NOMO-1 treated with DMSO at 0.1 percent for 48 hours (cell line): ENCODE results near the gene RAB13.

Experiments
- DNase-seq: peaks from one replicate; lab custom pipeline; 2025; ENCODE audit not compliant: unreplicated experiment; lab: John Stamatoyannopoulos, UW

Gene RAB13

GRCh38 chr1:153957744-153958110 lies 28.4 kb downstream of the RAB13 start:
- peak; percentile 37 for DNase-seq

GRCh38 chr1:153956997-153957715 lies 29.0 kb downstream of the RAB13 start:
- no peak for DNase-seq

- DNase-seq: no peak
Measured at GRCh38 chr1:153954826-153955225, 31.3 kb downstream of the RAB13 start.

- DNase-seq: no peak
Measured at GRCh38 chr1:153953859-153954365, 32.2 kb downstream of the RAB13 start.

- no peak for DNase-seq
Measured at GRCh38 chr1:153951801-153952200, 34.3 kb downstream of the RAB13 start.

- DNase-seq: no peak
Measured at GRCh38 chr1:153951183-153951582, 35.0 kb downstream of the RAB13 start.

- DNase-seq: peak; percentile 75
Measured at GRCh38 chr1:153946622-153947241, 39.4 kb downstream of the RAB13 start, which contains the start of gene DENND4B. DENND4B (minus strand) TSS chr1:153946718; CDS start chr1:153944374, 2,344 bp downstream.

GRCh38 chr1:153945795-153946621 lies 40.1 kb downstream of the RAB13 start:
- DNase-seq: peak; percentile 99

GRCh38 chr1:153945131-153945794 lies 40.9 kb downstream of the RAB13 start:
- DNase-seq: peak; percentile 87

- DNase-seq: no peak
Measured at GRCh38 chr1:153944827-153945117, 41.4 kb downstream of the RAB13 start.

- no peak for DNase-seq
Measured at GRCh38 chr1:153944005-153944826, 41.9 kb downstream of the RAB13 start.

GRCh38 chr1:153942766-153943549 lies 43.2 kb downstream of the RAB13 start:
- no peak for DNase-seq

GRCh38 chr1:153941826-153942725 lies 44.1 kb downstream of the RAB13 start:
- no peak for DNase-seq

GRCh38 chr1:153940756-153941155 lies 45.4 kb downstream of the RAB13 start:
- no peak for DNase-seq

GRCh38 chr1:153939476-153939875 lies 46.7 kb downstream of the RAB13 start:
- no peak for DNase-seq

GRCh38 chr1:153938996-153939395 lies 47.1 kb downstream of the RAB13 start:
- no peak for DNase-seq

- no peak for DNase-seq
Measured at GRCh38 chr1:153937331-153937730, 48.8 kb downstream of the RAB13 start.

GRCh38 chr1:153936011-153936802 lies 49.9 kb downstream of the RAB13 start:
- no peak for DNase-seq
